AML-193 (cell line): ENCODE measurements around the gene TRA2B.

Experiments used
- DNase-seq, 2 experiments: peaks; one replicate each; lab custom pipeline; 2025; lab: John Stamatoyannopoulos, UW

TRA2B gene

GRCh38 chr3:185867650-185868049 lies 70.2 kb downstream of the TRA2B start:
- no peak for DNase-seq

- no peak for DNase-seq
Measured at GRCh38 chr3:185866995-185867394, 70.8 kb downstream of the TRA2B start.

GRCh38 chr3:185866555-185866954 lies 71.3 kb downstream of the TRA2B start:
- no peak for DNase-seq
